SK-N-SH treated with all-trans-retinoic acid at 6 μM for 48 hours (cell line): ENCODE data around the gene FBXL12.

ENCODE experiments used
- BACH2 ChIP-seq: fragments of 250-450 bp; sonication (Bioruptor Pico); IDR thresholded peaks from 2 replicates; pipeline ENCODE4 v1.9.0; 2021; ENCODE audit warnings: mild to moderate bottlenecking, borderline replicate concordance
- CSDC2 ChIP-seq: fragments of 250-450 bp; sonication (Bioruptor Pico); IDR thresholded peaks from 2 replicates; pipeline ENCODE4 v1.5.0; 2020; ENCODE audit warnings: mild to moderate bottlenecking, moderate library complexity
- GLIS3 ChIP-seq: fragments of 250-450 bp; sonication (Bioruptor Pico); IDR thresholded peaks from 2 replicates; pipeline ENCODE4 v1.5.0; 2020; ENCODE audit warnings: mild to moderate bottlenecking, moderate library complexity
- ZFP30 ChIP-seq: fragments of 450-650 bp; formaldehyde crosslinking; IDR thresholded peaks from 2 replicates; pipeline ENCODE4 v1.5.0; 2022; ENCODE audit warnings: mild to moderate bottlenecking, moderate library complexity
- ZNF565 ChIP-seq: fragments of 450-650 bp; formaldehyde crosslinking; conservative IDR thresholded peaks from 2 replicates; pipeline ENCODE4 v1.5.0; 2020; ENCODE audit warnings: low read depth, mild to moderate bottlenecking, moderate library complexity
- ZNF8 ChIP-seq: fragments of 450-650 bp; formaldehyde crosslinking; IDR thresholded peaks from 2 replicates; pipeline ENCODE4 v1.5.0; 2020; ENCODE audit warnings: mild to moderate bottlenecking, moderate library complexity
- TF ChIP-seq, protein P1 (sequence below): fragments of 250-450 bp; sonication (Bioruptor Pico); IDR thresholded peaks from 2 replicates; pipeline ENCODE4 v1.5.1; 2020; ENCODE audit warnings: low read depth, mild to moderate bottlenecking, moderate library complexity
- TF ChIP-seq, protein P2 (sequence below): fragments of 250-450 bp; sonication (Bioruptor Pico); IDR thresholded peaks from 2 replicates; pipeline ENCODE4 v1.5.1; 2021; ENCODE audit warnings: mild to moderate bottlenecking, moderate library complexity
- TF ChIP-seq, protein P3 (sequence below): fragments of 250-450 bp; sonication (Bioruptor Pico); IDR thresholded peaks from 2 replicates; pipeline ENCODE4 v1.8.0; 2020; ENCODE audit warnings: mild to moderate bottlenecking, moderate library complexity, borderline replicate concordance

DNA sequence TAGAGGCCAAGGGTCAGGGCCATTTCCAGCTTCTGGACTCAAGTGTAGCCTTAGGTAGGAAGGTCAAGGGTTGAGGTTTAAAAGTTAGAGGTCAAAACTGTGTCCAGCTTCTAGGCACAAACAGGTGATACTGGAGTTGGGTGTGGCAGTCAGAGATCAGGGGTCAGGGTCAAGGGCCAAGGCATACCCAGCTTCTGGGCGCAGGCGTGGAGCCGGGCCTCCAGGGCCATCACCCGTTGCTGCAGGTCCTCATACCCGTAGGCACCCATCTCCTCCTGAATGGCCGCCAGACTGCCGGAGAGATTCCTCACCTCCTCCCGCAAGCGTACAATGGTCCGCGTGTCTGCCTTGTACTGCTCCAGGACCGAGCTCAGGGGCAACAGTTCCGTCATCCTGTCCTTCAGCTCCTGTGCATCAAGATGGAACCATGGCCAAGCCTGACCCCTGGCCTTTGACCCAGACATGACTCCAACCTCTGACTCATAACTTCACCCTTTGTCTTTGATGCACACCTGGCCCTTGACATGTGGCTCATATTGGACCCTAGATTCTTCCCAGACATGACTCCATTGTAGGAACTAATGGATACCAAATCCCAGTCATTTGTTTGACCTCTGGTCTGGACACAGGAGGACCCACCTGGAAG lies 38.3 kb upstream of the FBXL12 start:
- TF ChIP-seq ZNF565 (CRISPR knock-in tag) = no peak
- no peak for TF ChIP-seq ZFP30 (CRISPR knock-in tag)
- no peak for TF ChIP-seq BACH2 (CRISPR knock-in tag)
- no peak for TF ChIP-seq GLIS3 (CRISPR knock-in tag)
- TF ChIP-seq, protein P1, sequence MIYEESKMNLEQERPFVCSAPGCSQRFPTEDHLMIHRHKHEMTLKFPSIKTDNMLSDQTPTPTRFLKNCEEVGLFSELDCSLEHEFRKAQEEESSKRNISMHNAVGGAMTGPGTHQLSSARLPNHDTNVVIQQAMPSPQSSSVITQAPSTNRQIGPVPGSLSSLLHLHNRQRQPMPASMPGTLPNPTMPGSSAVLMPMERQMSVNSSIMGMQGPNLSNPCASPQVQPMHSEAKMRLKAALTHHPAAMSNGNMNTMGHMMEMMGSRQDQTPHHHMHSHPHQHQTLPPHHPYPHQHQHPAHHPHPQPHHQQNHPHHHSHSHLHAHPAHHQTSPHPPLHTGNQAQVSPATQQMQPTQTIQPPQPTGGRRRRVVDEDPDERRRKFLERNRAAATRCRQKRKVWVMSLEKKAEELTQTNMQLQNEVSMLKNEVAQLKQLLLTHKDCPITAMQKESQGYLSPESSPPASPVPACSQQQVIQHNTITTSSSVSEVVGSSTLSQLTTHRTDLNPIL (CRISPR knock-in tag) = no peak
- TF ChIP-seq ZNF8 = no peak
- TF ChIP-seq, protein P2, sequence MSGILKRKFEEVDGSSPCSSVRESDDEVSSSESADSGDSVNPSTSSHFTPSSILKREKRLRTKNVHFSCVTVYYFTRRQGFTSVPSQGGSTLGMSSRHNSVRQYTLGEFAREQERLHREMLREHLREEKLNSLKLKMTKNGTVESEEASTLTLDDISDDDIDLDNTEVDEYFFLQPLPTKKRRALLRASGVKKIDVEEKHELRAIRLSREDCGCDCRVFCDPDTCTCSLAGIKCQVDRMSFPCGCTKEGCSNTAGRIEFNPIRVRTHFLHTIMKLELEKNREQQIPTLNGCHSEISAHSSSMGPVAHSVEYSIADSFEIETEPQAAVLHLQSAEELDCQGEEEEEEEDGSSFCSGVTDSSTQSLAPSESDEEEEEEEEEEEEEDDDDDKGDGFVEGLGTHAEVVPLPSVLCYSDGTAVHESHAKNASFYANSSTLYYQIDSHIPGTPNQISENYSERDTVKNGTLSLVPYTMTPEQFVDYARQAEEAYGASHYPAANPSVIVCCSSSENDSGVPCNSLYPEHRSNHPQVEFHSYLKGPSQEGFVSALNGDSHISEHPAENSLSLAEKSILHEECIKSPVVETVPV (CRISPR knock-in tag) = no peak
- TF ChIP-seq, protein P3, sequence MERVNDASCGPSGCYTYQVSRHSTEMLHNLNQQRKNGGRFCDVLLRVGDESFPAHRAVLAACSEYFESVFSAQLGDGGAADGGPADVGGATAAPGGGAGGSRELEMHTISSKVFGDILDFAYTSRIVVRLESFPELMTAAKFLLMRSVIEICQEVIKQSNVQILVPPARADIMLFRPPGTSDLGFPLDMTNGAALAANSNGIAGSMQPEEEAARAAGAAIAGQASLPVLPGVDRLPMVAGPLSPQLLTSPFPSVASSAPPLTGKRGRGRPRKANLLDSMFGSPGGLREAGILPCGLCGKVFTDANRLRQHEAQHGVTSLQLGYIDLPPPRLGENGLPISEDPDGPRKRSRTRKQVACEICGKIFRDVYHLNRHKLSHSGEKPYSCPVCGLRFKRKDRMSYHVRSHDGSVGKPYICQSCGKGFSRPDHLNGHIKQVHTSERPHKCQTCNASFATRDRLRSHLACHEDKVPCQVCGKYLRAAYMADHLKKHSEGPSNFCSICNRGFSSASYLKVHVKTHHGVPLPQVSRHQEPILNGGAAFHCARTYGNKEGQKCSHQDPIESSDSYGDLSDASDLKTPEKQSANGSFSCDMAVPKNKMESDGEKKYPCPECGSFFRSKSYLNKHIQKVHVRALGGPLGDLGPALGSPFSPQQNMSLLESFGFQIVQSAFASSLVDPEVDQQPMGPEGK (CRISPR knock-in tag) = no peak
- no peak for TF ChIP-seq CSDC2 (CRISPR knock-in tag)
